Coronary artery (tissue), 2 donors: ENCODE data around the gene GABRR1.

Source experiments
- DNase-seq: peaks from one replicate; pipeline ENCODE4 v3.0.0-alpha.2; 2017; ENCODE audit warnings: low spot score
- H3K27ac ChIP-seq, 2 donors: fragments of 200-600 bp; sonication (generic); one replicate each; pipeline ENCODE4 v1.5.1; 2016 to 2019
- H3K4me3 ChIP-seq: fragments of 200-600 bp; sonication (generic); 2 replicates; pipeline ENCODE4 v1.5.1; 2016; ENCODE audit warnings: mild to moderate bottlenecking, moderate library complexity
- TF ChIP-seq, protein P1 (sequence below): fragments of 200-600 bp; sonication (generic); IDR thresholded peaks from one replicate; pipeline ENCODE4 v1.5.1; 2019; ENCODE audit warnings: antibody characterized with exemption

Gene GABRR1

GRCh38 chr6:89255417-89255816 lies 38.3 kb upstream of the GABRR1 start:
- H3K4me3 ChIP-seq = no peak overlapping the region
- TF ChIP-seq, protein P1, sequence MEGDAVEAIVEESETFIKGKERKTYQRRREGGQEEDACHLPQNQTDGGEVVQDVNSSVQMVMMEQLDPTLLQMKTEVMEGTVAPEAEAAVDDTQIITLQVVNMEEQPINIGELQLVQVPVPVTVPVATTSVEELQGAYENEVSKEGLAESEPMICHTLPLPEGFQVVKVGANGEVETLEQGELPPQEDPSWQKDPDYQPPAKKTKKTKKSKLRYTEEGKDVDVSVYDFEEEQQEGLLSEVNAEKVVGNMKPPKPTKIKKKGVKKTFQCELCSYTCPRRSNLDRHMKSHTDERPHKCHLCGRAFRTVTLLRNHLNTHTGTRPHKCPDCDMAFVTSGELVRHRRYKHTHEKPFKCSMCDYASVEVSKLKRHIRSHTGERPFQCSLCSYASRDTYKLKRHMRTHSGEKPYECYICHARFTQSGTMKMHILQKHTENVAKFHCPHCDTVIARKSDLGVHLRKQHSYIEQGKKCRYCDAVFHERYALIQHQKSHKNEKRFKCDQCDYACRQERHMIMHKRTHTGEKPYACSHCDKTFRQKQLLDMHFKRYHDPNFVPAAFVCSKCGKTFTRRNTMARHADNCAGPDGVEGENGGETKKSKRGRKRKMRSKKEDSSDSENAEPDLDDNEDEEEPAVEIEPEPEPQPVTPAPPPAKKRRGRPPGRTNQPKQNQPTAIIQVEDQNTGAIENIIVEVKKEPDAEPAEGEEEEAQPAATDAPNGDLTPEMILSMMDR = no peak
- DNase-seq = peak; percentile 60
- no peak overlapping the region for H3K27ac ChIP-seq

DNA sequence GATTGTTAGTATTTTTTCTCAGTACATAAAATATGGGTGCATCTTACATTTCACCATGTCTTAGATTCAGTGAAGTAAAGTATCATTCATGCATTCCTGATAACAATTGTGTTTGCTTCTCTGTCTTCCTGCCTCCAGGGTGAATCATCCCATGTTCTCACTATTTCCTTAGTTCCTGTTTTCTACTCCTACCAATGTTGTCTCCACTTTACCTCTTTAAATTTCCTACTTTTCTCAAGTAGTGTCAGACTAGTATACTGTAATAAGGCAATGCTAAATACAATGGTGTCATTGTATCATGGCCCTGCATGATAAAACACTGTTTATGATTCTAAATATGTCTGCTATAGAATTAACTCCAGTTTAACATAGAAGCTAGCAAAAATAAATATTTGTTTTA lies 37.4 kb upstream of the GABRR1 start:
- H3K4me3 ChIP-seq = no peak overlapping the region
- no peak overlapping the region for H3K27ac ChIP-seq
- no peak for DNase-seq
- TF ChIP-seq, protein P1 = no peak

GRCh38 chr6:89252907-89253306 lies 35.7 kb upstream of the GABRR1 start:
- TF ChIP-seq, protein P1 = no peak
- no peak for DNase-seq
- Histone ChIP-seq H3K4me3 (no peak overlapping the region), H3K27ac (no peak overlapping the region)

DNA sequence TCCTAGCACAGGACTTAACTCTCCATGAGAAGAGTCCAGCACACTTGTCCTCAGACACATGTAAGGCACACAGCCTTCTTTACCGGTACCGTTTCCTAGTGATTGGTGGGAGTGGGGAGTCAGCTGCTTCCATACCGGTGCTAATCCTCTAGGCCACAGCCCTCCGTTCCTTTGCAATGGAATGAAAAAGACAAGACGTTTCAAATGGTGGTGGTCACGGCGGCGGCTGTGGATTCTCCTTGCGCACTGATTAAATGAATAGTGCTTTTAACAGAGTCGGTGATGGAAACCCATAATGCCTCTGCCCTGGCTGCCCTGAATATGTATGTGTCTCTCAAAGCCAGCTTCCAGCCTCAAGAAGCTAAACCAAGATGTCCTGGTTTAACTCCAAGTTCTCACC lies 34.8 kb upstream of the GABRR1 start:
- TF ChIP-seq, protein P1 = no peak
- DNase-seq = peak; percentile 52
- Histone ChIP-seq H3K4me3 (no peak overlapping the region), H3K27ac (no peak overlapping the region)

DNA sequence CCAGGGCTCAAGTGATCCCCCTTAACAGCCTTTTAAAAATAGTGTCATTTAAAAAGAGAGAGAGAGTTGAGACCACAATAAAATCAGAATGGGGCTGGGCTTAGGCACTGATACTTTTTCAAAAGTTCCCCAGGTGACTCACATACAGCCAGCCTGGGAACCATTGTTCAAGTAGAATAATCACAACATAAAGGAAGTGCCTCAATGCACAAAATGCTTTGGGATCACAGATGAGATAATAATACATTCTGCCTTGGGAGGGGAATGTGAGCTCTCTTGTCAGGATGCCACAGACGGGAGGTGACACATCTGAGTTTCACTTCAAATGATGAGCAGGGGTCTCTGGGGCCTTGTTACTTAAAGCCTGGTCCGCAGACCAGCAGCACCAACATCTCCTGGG lies 34.0 kb upstream of the GABRR1 start:
- no peak overlapping the region for H3K27ac ChIP-seq
- TF ChIP-seq, protein P1 = no peak
- DNase-seq = peak; percentile 41
- H3K4me3 ChIP-seq = no peak overlapping the region

- no peak for DNase-seq
- no peak overlapping the region for H3K4me3 ChIP-seq
- no peak overlapping the region for H3K27ac ChIP-seq
- TF ChIP-seq, protein P1 = no peak
Observed at GRCh38 chr6:89250239-89250638, 33.1 kb upstream of the GABRR1 start.

GRCh38 chr6:89244241-89244985 lies 27.3 kb upstream of the GABRR1 start:
- Histone ChIP-seq H3K4me3 (no peak overlapping the region), H3K27ac (no peak overlapping the region)
- TF ChIP-seq, protein P1 = no peak
- DNase-seq = no peak
